Omental fat pad (tissue), 4 donors: Measurements from ENCODE around the gene FNDC3A. TPM values are rescaled to one million over a fixed set of nuclear protein-coding genes. Genes with fewer than 3 reads are reported as not detected.

Experiments
- ATAC-seq: fragments of 150-250 bp; one replicate; pipeline ENCODE4 v1.9.1; 2016; ENCODE audit warnings: mild to moderate bottlenecking, moderate library complexity; ENCODE audit not compliant: low FRiP score
- DNase-seq: peaks from one replicate; pipeline ENCODE4 v3.0.0-alpha.2; 2019; ENCODE audit warnings: low spot score
- CTCF ChIP-seq, 3 donors: fragments of 450-650 bp; IDR thresholded peaks; one replicate each; pipeline ENCODE4 v1.5.1; 2016 to 2017; ENCODE audit warnings: antibody characterized with exemption in 3 of 3, mild to moderate bottlenecking in 3 of 3, moderate library complexity in 2 of 3
- total RNA-seq, 4 donors: library from RNA; depleted of rRNA; stranded (reverse); fragments of >200 nt; gene quantifications; one replicate each; pipeline ENCODE4 v1.1.0, GENCODE V29; 2016

Gene FNDC3A
- total RNA-seq, 4 donors from 2014 or later, result 53.7 to 59.8 (median 56.4) TPM

- DNase-seq, result no peak
- ATAC-seq, result no peak
- TF ChIP-seq CTCF (IDR thresholded peaks at IDR 0.05), result no peak
Measured at GRCh38 chr13:49241296-49241695, 265.6 kb downstream of the FNDC3A start.

GRCh38 chr13:49245101-49245500 lies 269.4 kb downstream of the FNDC3A start:
- DNase-seq (no peak), ATAC-seq (no peak)
- TF ChIP-seq CTCF (IDR thresholded peaks at IDR 0.05), result no peak

- no peak for DNase-seq
- no peak for TF ChIP-seq CTCF (IDR thresholded peaks at IDR 0.05)
- peak; percentile 72 for ATAC-seq
Measured at GRCh38 chr13:49246850-49247642, 271.3 kb downstream of the FNDC3A start.

GRCh38 chr13:49247643-49248621 lies 272.2 kb downstream of the FNDC3A start, which contains the start of gene CDADC1:
TSS of gene CDADC1 (plus strand) at chr13:49247925. CDS start at chr13:49248038, 113 bp downstream.
- TF ChIP-seq CTCF (IDR thresholded peaks at IDR 0.05), result no peak
- ATAC-seq, result peak; percentile 99

GRCh38 chr13:49248622-49249002 lies 272.9 kb downstream of the FNDC3A start:
- DNase-seq, result no peak
- no peak for TF ChIP-seq CTCF (IDR thresholded peaks at IDR 0.05)
- no peak for ATAC-seq

More at GRCh38 chr13:49247643-49248621, 272.2 kb downstream of the FNDC3A start, which contains the start of gene CDADC1:
- peak; percentile 94 for DNase-seq

GRCh38 chr13:49251326-49251725 lies 275.6 kb downstream of the FNDC3A start:
- ATAC-seq, result no peak
- TF ChIP-seq CTCF (IDR thresholded peaks at IDR 0.05), result no peak
- DNase-seq, result no peak
